Immature natural killer cell (primary cell): Measurements from ENCODE around the gene CCDC171. TPM values are rescaled to one million over a fixed set of nuclear protein-coding genes. Genes with fewer than 3 reads are reported as not detected.
A peak's percentile ranks its signal among the peaks of the same experiment; 100 is the strongest.

ENCODE experiments used
- DNase-seq, 3 donors: peaks; one replicate each; pipeline ENCODE4 v3.0.0; 2022; ENCODE audit warnings: mixed read lengths in 1 of 3
- H3K27ac Mint-ChIP-seq, 6 donors: one replicate each; pipeline ENCODE4 v1.8.0; 2020; ENCODE audit warnings: mixed read lengths in 6 of 6, mild to moderate bottlenecking in 5 of 6, inconsistent platforms in 4 of 6, moderate library complexity in 3 of 6
- H3K27me3 Mint-ChIP-seq, 3 donors: one replicate each; pipeline ENCODE4 v1.8.0; 2020 to 2021; ENCODE audit warnings: low read depth in 3 of 3, mild to moderate bottlenecking in 3 of 3, mixed read lengths in 3 of 3, moderate library complexity in 3 of 3, inconsistent platforms in 1 of 3
- H3K36me3 Mint-ChIP-seq, 3 donors: one replicate each; pipeline ENCODE4 v1.8.0; 2020; ENCODE audit warnings: mixed read lengths in 3 of 3, inconsistent platforms in 2 of 3, mild to moderate bottlenecking in 2 of 3
- H3K4me1 Mint-ChIP-seq, 2 donors: one replicate each; pipeline ENCODE4 v1.8.0; 2020; ENCODE audit warnings: inconsistent platforms in 2 of 2, mild to moderate bottlenecking in 2 of 2, mixed read lengths in 2 of 2, moderate library complexity in 1 of 2
- H3K4me3 Mint-ChIP-seq, 5 donors: one replicate each; pipeline ENCODE4 v1.8.0; 2020; ENCODE audit warnings: mild to moderate bottlenecking in 5 of 5, mixed read lengths in 5 of 5, inconsistent platforms in 3 of 5, moderate library complexity in 3 of 5
- H3K9me3 Mint-ChIP-seq, 6 donors: one replicate each; pipeline ENCODE4 v1.8.0; 2020; ENCODE audit warnings: mild to moderate bottlenecking in 6 of 6, mixed read lengths in 6 of 6, inconsistent platforms in 4 of 6, moderate library complexity in 3 of 6
- polyA plus RNA-seq, 3 donors: library from polyadenylated mRNA; unstranded; fragments of 300-500 nt; fragmentation: Illumina TruSeq; gene quantifications; one replicate each; pipeline ENCODE4 v1.2.3, GENCODE V29; 2021

The CCDC171 gene
- polyA plus RNA-seq, 3 donors from 2014 or later, result 0.33 to 0.62 TPM; not detected in 1

- Mint-ChIP-seq H3K4me3 (no peak overlapping the region), H3K27ac (no peak overlapping the region), H3K27me3 (peaks cover 0 to 3% (median 0%) of the 10 kb centered on the region in 3 donors), H3K9me3 (peaks cover 5 to 21% (median 13%) of the 10 kb centered on the region in 6 donors), H3K4me1 (no peaks in the 10 kb centered on the region), H3K36me3 (no peaks in the 10 kb centered on the region)
- DNase-seq, result no peak
Observed at GRCh38 chr9:15935661-15936305, 382.9 kb downstream of the CCDC171 start.

GRCh38 chr9:15936306-15936921 lies 383.6 kb downstream of the CCDC171 start:
- H3K4me3 Mint-ChIP-seq, result no peak overlapping the region
- H3K4me1 Mint-ChIP-seq, result no peaks in the 10 kb centered on the region
- H3K27ac Mint-ChIP-seq, result no peak overlapping the region
- H3K9me3 Mint-ChIP-seq, result peaks cover 5 to 18% (median 11%) of the 10 kb centered on the region in 6 donors
- H3K27me3 Mint-ChIP-seq, result peaks cover 0 to 3% (median 0%) of the 10 kb centered on the region in 3 donors
- no peaks in the 10 kb centered on the region for H3K36me3 Mint-ChIP-seq
- no peak for DNase-seq

GRCh38 chr9:15942831-15943424 lies 390.1 kb downstream of the CCDC171 start:
- H3K27me3 Mint-ChIP-seq, result peaks cover 0 to 3% (median 0%) of the 10 kb centered on the region in 3 donors
- H3K9me3 Mint-ChIP-seq, result peaks cover 0 to 9% (median 0%) of the 10 kb centered on the region in 6 donors
- no peaks in the 10 kb centered on the region for H3K4me1 Mint-ChIP-seq
- no peak overlapping the region for H3K4me3 Mint-ChIP-seq
- DNase-seq, result no peak
- no peaks in the 10 kb centered on the region for H3K36me3 Mint-ChIP-seq
- no peak overlapping the region for H3K27ac Mint-ChIP-seq

GRCh38 chr9:15944341-15944740 lies 391.5 kb downstream of the CCDC171 start:
- Mint-ChIP-seq H3K36me3 (no peaks in the 10 kb centered on the region), H3K9me3 (peaks cover 0 to 8% (median under 1%) of the 10 kb centered on the region in 6 donors), H3K4me3 (no peak overlapping the region), H3K4me1 (no peaks in the 10 kb centered on the region), H3K27me3 (peaks cover 0 to 1% (median 1%) of the 10 kb centered on the region in 3 donors), H3K27ac (no peak overlapping the region)
- no peak for DNase-seq

GRCh38 chr9:15959663-15960062 lies 406.8 kb downstream of the CCDC171 start:
- Mint-ChIP-seq H3K4me3 (no peak overlapping the region), H3K9me3 (peaks cover 0 to 7% (median 2%) of the 10 kb centered on the region in 6 donors), H3K4me1 (no peaks in the 10 kb centered on the region), H3K27me3 (no peaks in the 10 kb centered on the region), H3K36me3 (peaks cover 0 to 2% (median 0%) of the 10 kb centered on the region in 3 donors), H3K27ac (no peak overlapping the region)
- no peak for DNase-seq

GRCh38 chr9:15961217-15961616 lies 408.4 kb downstream of the CCDC171 start:
- H3K4me3 Mint-ChIP-seq, result no peak overlapping the region

GRCh38 chr9:15965246-15965745 lies 412.5 kb downstream of the CCDC171 start:
- no peaks in the 10 kb centered on the region for H3K27me3 Mint-ChIP-seq
- H3K4me3 Mint-ChIP-seq, result no peak overlapping the region
- no peak for DNase-seq
- H3K27ac Mint-ChIP-seq, result no peak overlapping the region
- H3K9me3 Mint-ChIP-seq, result no peaks in the 10 kb centered on the region
- H3K36me3 Mint-ChIP-seq, result no peaks in the 10 kb centered on the region
- H3K4me1 Mint-ChIP-seq, result no peaks in the 10 kb centered on the region

More at GRCh38 chr9:15961217-15961616, 408.4 kb downstream of the CCDC171 start:
- DNase-seq, result no peak
- Mint-ChIP-seq H3K9me3 (no peaks in the 10 kb centered on the region), H3K27me3 (no peaks in the 10 kb centered on the region), H3K36me3 (no peaks in the 10 kb centered on the region), H3K27ac (no peak overlapping the region), H3K4me1 (no peaks in the 10 kb centered on the region)

GRCh38 chr9:15966471-15966870 lies 413.6 kb downstream of the CCDC171 start:
- no peak for DNase-seq
- Mint-ChIP-seq H3K36me3 (no peaks in the 10 kb centered on the region), H3K9me3 (no peaks in the 10 kb centered on the region), H3K4me1 (no peaks in the 10 kb centered on the region), H3K27me3 (peaks cover 0 to 4% (median 0%) of the 10 kb centered on the region in 3 donors), H3K4me3 (no peak overlapping the region), H3K27ac (no peak overlapping the region)

- H3K9me3 Mint-ChIP-seq, result no peaks in the 10 kb centered on the region
- H3K27me3 Mint-ChIP-seq, result peaks cover 0 to 4% (median 0%) of the 10 kb centered on the region in 3 donors
- H3K36me3 Mint-ChIP-seq, result no peaks in the 10 kb centered on the region
- H3K27ac Mint-ChIP-seq, result no peak overlapping the region
- no peak for DNase-seq
- H3K4me1 Mint-ChIP-seq, result peaks cover 0 to under 1% of the 10 kb centered on the region in 2 donors
- no peak overlapping the region for H3K4me3 Mint-ChIP-seq
Observed at GRCh38 chr9:15967068-15967467, 414.2 kb downstream of the CCDC171 start.

- no peaks in the 10 kb centered on the region for H3K36me3 Mint-ChIP-seq
Observed at GRCh38 chr9:15972760-15973159, 419.9 kb downstream of the CCDC171 start.

GRCh38 chr9:15975101-15975778 lies 422.4 kb downstream of the CCDC171 start:
- no peak overlapping the region for H3K27ac Mint-ChIP-seq
- no peak for DNase-seq
- peaks cover 6 to 19% of the 10 kb centered on the region in 2 donors for H3K4me1 Mint-ChIP-seq
- peaks cover 0 to 10% (median 2%) of the 10 kb centered on the region in 6 donors for H3K9me3 Mint-ChIP-seq
- no peaks in the 10 kb centered on the region for H3K36me3 Mint-ChIP-seq
- H3K27me3 Mint-ChIP-seq, result peaks cover 0 to 5% (median 2%) of the 10 kb centered on the region in 3 donors
- H3K4me3 Mint-ChIP-seq, result no peak overlapping the region

More at GRCh38 chr9:15972760-15973159, 419.9 kb downstream of the CCDC171 start:
- DNase-seq, result peak; percentile 3 to 8 (median 5)
- Mint-ChIP-seq H3K27me3 (peaks cover 0 to 4% (median 0%) of the 10 kb centered on the region in 3 donors), H3K27ac (no peak overlapping the region), H3K9me3 (peaks cover 0 to 10% (median under 1%) of the 10 kb centered on the region in 6 donors), H3K4me3 (peak overlapping the region in 1 of 5 donors; percentile 11), H3K4me1 (peaks cover 6 to 19% of the 10 kb centered on the region in 2 donors)

GRCh38 chr9:15977438-15977837 lies 424.6 kb downstream of the CCDC171 start:
- DNase-seq, result no peak
- Mint-ChIP-seq H3K36me3 (no peaks in the 10 kb centered on the region), H3K4me1 (peaks cover 5 to 15% of the 10 kb centered on the region in 2 donors), H3K27ac (no peak overlapping the region), H3K9me3 (peaks cover 0 to 10% (median 2%) of the 10 kb centered on the region in 6 donors), H3K4me3 (no peak overlapping the region), H3K27me3 (peaks cover 1 to 2% (median 2%) of the 10 kb centered on the region in 3 donors)

- no peak for DNase-seq
- no peaks in the 10 kb centered on the region for H3K4me1 Mint-ChIP-seq
- H3K27me3 Mint-ChIP-seq, result peaks cover 1 to 2% (median 2%) of the 10 kb centered on the region in 3 donors
- H3K36me3 Mint-ChIP-seq, result no peaks in the 10 kb centered on the region
- peaks cover 0 to 7% (median 1%) of the 10 kb centered on the region in 6 donors for H3K9me3 Mint-ChIP-seq
- no peak overlapping the region for H3K4me3 Mint-ChIP-seq
- H3K27ac Mint-ChIP-seq, result no peak overlapping the region
Observed at GRCh38 chr9:15982182-15982581, 429.3 kb downstream of the CCDC171 start.
